Measurements from ENCODE around the gene TMEM107.

- TF ChIP-seq CTCF (IDR thresholded peaks at IDR 0.05) (no peak), EP300 (IDR thresholded peaks at IDR 0.05) (no peak), POLR2A (IDR thresholded peaks at IDR 0.05) (no peak), POLR2AphosphoS5 (IDR thresholded peaks at IDR 0.05) (no peak)
Measured at GRCh38 chr17:8167526-8167925, 8.7 kb downstream of the TMEM107 start.
